Effector memory CD8-positive, alpha-beta T cell (primary cell): ENCODE measurements around the gene CWC22.
"Not testable (repeated sequence)": the region's sequence is repeated elsewhere in the genome, so short reads cannot be mapped to it uniquely, and the experiment has no call there.

Source experiments
- ATAC-seq: fragments of 150-1000 bp; cut with Tn5 transposase; replicated peaks from 2 replicates; pipeline ENCODE4 v1.10.0; 2021; ENCODE audit warnings: mild to moderate bottlenecking, moderate library complexity
- DNase-seq, 3 experiments: peaks; one replicate each; pipeline ENCODE4 v3.0.0; 2021
- H3K27ac Mint-ChIP-seq, 2 donors: one replicate each; pipeline ENCODE4 v1.8.0; 2022; ENCODE audit warnings: mild to moderate bottlenecking in 2 of 2, mixed read lengths in 2 of 2, moderate library complexity in 2 of 2
- H3K27me3 Mint-ChIP-seq, 2 donors: one replicate each; pipeline ENCODE4 v1.8.0; 2022; ENCODE audit warnings: mixed read lengths in 2 of 2
- H3K36me3 Mint-ChIP-seq: one replicate; pipeline ENCODE4 v1.8.0; 2022; ENCODE audit warnings: mild to moderate bottlenecking, moderate library complexity, mixed read lengths; ENCODE audit not compliant: insufficient read depth
- H3K4me1 Mint-ChIP-seq, 2 donors: one replicate each; pipeline ENCODE4 v1.8.0; 2022; ENCODE audit warnings: low read depth in 2 of 2, mixed read lengths in 2 of 2
- H3K4me3 Mint-ChIP-seq, 2 donors: one replicate each; pipeline ENCODE4 v1.8.0; 2022; ENCODE audit warnings: mild to moderate bottlenecking in 2 of 2, mixed read lengths in 2 of 2, moderate library complexity in 2 of 2
- H3K9me3 Mint-ChIP-seq, 2 donors: one replicate each; pipeline ENCODE4 v1.8.0; 2022; ENCODE audit warnings: mixed read lengths in 2 of 2

The CWC22 gene

DNA sequence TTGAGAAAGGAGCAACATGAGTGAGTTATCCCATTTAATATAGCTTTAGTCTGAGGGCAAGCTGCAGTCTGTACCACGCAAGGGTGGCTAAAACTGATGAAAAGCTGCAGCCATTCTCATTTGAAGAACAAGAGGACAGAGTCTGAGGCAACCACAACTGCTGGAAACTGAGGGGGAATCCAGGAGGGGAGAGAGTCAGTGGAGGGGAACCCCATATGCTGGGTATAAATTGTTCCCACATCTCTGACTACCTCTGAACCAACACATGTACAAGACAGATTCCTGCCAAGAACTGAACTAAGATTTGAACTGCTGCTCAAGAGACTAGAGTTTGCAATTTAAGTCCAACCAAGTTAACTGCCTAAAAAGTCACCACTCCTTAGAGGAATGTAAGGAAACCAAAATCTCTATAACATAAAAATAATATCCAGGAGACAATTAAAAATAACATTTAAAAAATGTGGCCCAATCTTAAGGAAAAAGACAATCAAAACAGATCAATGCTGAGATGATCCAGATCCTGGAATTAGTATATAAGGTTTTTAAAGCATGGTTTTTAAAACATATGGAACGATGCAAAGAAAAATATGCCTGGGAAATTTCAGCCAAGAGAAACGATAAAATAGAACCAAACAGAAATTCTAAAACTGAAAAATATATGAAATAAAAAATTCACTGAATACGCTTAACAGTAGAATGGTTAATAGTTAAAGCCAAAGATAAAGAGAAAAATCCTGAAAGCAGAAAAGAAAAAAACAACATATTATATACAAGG lies 11.2 kb downstream of the CWC22 start:
- no peak for ATAC-seq
- H3K4me1 Mint-ChIP-seq = peaks cover 19 to 57% of the 10 kb centered on the region in 2 donors
- H3K36me3 Mint-ChIP-seq = peaks cover 7% of the 10 kb centered on the region
- H3K27me3 Mint-ChIP-seq = no peaks in the 10 kb centered on the region
- no peaks in the 10 kb centered on the region for H3K9me3 Mint-ChIP-seq
- no peak overlapping the region for H3K27ac Mint-ChIP-seq
- no peak for DNase-seq
- no peak overlapping the region for H3K4me3 Mint-ChIP-seq

DNA sequence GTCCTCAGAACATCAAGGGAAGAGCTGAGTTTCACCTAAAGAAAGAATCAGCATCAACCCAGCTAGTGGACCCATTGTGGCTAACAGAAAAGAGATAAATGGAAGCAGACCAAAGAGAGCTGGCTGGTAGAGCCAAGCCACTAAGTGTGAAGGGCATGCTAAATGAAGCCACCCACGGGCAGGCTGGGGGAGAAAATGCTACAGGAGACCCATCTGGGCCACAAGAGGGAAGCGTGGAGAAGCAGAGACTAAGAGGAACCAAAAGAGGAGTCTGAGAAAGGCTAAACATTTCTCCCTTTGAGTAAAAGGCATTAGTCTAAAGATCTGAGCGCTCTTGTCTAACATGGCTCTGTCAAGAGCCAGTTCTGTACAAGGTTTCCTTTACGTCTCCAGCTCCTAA lies 15.8 kb downstream of the CWC22 start:
- Mint-ChIP-seq H3K9me3 (no peaks in the 10 kb centered on the region), H3K27me3 (no peaks in the 10 kb centered on the region), H3K27ac (peak overlapping the region in 1 of 2 donors; percentile 80), H3K36me3 (peaks cover 26% of the 10 kb centered on the region), H3K4me1 (peaks cover 18 to 56% of the 10 kb centered on the region in 2 donors), H3K4me3 (no peak overlapping the region)
- DNase-seq = no peak
- no peak for ATAC-seq

DNA sequence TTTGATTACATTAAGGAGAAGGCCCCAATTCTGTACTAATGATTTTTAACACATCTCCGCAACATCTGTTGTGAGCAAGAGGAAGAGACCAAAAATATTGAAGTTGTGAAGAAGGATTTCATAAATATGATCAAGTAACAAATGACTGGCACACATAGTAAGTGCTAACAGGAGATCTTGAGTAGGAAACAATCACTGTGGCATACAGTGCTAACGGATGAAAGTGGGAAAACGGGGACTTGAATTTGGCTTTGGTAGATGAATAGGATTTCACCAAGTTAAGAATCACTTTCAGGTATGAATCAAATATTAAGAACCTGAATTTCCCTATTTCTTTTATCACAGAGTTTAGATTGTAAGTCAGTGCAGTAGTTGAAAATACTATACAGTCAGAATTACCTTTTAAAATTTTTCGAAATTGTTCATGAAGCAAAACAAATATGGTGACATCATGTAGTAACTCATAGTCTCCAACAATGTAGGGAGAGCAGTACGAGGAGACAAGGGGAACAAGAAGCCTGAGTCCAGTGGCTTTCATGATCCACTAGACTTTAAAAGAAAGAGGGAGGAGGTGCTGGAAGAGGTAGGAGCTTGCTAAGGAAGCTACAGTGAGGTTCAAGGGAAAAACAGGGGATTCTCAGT lies 16.3 kb downstream of the CWC22 start:
- Mint-ChIP-seq H3K4me1 (peaks cover 19 to 56% of the 10 kb centered on the region in 2 donors), H3K27ac (peak overlapping the region; percentile 16 to 80), H3K4me3 (no peak overlapping the region), H3K27me3 (no peaks in the 10 kb centered on the region), H3K36me3 (peaks cover 26% of the 10 kb centered on the region), H3K9me3 (no peaks in the 10 kb centered on the region)
- no peak for ATAC-seq
- no peak for DNase-seq

DNA sequence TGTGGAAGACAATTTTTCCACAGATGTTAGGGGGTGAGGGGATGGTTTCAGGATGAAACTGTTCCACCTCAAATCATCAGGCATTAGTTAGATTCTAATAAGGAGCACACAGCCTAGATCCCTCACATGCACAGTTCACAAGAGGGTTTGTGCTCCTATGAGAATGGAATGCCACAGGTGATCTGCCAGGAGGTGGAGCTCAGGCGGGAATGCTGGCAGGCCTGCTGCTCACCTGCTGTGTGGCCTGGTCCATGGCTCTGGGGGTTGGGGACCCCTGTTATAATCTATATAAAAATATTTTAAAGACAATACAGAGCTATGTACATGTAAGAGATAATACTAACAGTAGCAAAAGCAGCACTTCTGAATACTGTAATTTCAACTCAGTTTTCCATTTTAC lies 19.2 kb downstream of the CWC22 start:
- no peaks in the 10 kb centered on the region for H3K27me3 Mint-ChIP-seq
- no peak overlapping the region for H3K4me3 Mint-ChIP-seq
- H3K9me3 Mint-ChIP-seq = no peaks in the 10 kb centered on the region
- H3K27ac Mint-ChIP-seq = no peak overlapping the region
- peaks cover 11 to 39% of the 10 kb centered on the region in 2 donors for H3K4me1 Mint-ChIP-seq
- H3K36me3 Mint-ChIP-seq = peaks cover 32% of the 10 kb centered on the region
- DNase-seq = no peak
- no peak for ATAC-seq

DNA sequence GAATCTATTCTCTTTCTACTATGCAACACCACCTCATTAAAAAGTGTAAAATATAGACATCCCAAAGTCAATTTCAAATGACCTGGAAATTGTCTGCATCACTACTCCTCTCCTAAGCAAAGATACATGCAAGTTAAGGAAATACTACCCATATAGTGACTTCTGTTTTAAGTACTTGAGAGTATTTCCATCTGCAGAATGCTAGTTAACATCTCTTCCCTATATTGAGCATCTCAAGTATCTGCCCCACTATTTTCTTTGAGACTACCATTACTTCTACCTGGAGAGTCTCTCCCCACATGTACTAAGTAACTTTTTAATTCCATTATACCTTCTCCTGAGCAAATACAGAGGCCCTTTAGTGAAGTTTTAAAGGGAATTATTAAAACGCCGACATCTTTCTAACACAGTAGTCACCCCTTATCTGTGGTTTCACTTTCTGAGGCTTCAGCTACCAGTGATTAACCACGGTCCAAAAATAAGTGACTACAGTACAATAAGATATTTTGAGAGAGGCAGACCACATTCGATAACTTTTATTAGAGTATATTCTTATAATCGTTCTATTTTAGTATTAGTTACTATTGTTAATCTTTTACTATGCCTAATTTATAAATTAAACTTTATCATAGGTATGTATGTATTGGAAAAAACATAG lies 21.8 kb downstream of the CWC22 start:
- H3K27me3 Mint-ChIP-seq = no peaks in the 10 kb centered on the region
- ATAC-seq (peak; percentile 41), DNase-seq (no peak)
- peaks cover 50% of the 10 kb centered on the region for H3K36me3 Mint-ChIP-seq
- H3K27ac Mint-ChIP-seq = peak overlapping the region; percentile 47 to 86
- peak overlapping the region; percentile 29 to 57 for H3K4me3 Mint-ChIP-seq
- H3K9me3 Mint-ChIP-seq = no peaks in the 10 kb centered on the region
- H3K4me1 Mint-ChIP-seq = peaks cover 2 to 18% of the 10 kb centered on the region in 2 donors

DNA sequence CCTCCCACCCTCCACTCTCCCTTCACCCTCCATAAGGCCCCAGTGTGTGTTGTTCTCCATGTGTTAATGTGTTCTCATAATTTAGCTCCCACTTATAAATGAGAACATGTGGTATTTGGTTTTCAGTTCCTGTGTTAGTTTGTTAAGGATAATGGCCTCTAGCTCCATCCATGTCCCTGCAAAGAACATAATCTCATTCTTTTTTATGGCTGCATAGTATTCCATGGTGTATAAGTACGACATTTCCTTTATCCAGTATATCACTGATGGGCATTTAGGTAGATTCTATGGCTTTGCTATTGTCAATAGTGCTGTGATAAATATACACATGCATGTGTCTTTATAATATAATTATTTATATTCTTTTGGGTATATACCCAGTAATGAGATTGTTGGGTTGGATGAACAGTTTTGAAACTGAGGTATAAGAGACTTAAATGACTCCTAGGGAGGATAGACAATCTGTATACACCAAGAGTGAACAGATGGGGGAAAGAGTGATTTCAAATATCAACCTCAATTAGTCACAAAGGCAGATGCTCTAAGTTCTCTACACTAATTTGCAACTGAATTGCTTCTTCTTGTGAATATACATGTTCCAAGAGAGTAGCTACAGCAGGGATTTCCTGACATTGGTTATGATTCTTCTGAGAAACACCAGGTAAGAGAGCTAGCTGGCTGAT lies 23.7 kb downstream of the CWC22 start:
- Mint-ChIP-seq H3K36me3 (peaks cover 60% of the 10 kb centered on the region), H3K4me3 (no peak overlapping the region), H3K9me3 (no peaks in the 10 kb centered on the region), H3K4me1 (peaks cover 2 to 9% of the 10 kb centered on the region in 2 donors), H3K27me3 (no peaks in the 10 kb centered on the region), H3K27ac (peak overlapping the region in 1 of 2 donors; percentile 86)
- no peak for ATAC-seq
- no peak for DNase-seq

DNA sequence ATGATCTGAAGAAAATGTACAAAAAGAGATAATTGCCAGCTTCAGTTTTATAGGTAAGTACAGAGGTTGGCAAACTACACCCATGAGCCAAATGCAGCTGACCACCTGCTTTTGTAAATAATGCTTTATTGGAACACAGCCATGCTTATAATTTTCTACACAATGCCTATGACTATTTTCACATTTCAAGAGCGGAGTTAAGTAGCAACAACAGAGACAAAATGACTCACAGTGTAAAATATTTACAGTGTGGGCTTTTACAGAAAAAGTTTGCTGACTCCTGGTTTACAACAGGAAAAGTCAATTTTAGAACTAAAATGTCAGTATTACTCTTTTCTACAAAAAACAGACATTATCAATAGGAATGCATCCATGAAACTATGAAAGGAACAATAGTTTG lies 26.0 kb downstream of the CWC22 start:
- Mint-ChIP-seq H3K36me3 (peaks cover 52% of the 10 kb centered on the region), H3K27me3 (no peaks in the 10 kb centered on the region), H3K9me3 (no peaks in the 10 kb centered on the region), H3K4me1 (peaks cover 2 to 6% of the 10 kb centered on the region in 2 donors), H3K4me3 (no peak overlapping the region), H3K27ac (no peak overlapping the region)
- no peak for ATAC-seq
- no peak for DNase-seq

DNA sequence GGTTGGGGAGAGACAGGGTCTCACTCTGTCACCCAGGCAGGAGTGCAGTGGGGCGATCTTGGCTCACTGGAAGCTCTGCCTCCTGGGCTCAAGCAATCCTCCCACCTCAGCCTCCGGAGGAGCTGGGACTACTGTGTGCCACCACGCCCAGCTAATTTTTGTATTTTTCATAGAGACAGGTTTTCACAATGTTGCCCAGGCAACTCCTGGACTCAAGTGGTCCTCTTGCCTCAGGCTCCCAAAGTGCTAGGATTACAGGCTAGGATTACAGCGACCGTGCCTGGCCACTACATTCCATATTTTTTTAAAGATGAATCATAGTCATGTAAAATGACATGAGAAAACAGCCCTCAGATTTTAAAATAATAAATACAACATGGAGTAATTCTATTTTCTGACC lies 32.3 kb downstream of the CWC22 start:
- H3K4me3 Mint-ChIP-seq = no peak overlapping the region
- H3K9me3 Mint-ChIP-seq = no peaks in the 10 kb centered on the region
- H3K4me1 Mint-ChIP-seq = peaks cover 2 to 5% of the 10 kb centered on the region in 2 donors
- ATAC-seq = no peak
- no peak overlapping the region for H3K27ac Mint-ChIP-seq
- no peak for DNase-seq
- no peaks in the 10 kb centered on the region for H3K27me3 Mint-ChIP-seq
- peaks cover 53% of the 10 kb centered on the region for H3K36me3 Mint-ChIP-seq

DNA sequence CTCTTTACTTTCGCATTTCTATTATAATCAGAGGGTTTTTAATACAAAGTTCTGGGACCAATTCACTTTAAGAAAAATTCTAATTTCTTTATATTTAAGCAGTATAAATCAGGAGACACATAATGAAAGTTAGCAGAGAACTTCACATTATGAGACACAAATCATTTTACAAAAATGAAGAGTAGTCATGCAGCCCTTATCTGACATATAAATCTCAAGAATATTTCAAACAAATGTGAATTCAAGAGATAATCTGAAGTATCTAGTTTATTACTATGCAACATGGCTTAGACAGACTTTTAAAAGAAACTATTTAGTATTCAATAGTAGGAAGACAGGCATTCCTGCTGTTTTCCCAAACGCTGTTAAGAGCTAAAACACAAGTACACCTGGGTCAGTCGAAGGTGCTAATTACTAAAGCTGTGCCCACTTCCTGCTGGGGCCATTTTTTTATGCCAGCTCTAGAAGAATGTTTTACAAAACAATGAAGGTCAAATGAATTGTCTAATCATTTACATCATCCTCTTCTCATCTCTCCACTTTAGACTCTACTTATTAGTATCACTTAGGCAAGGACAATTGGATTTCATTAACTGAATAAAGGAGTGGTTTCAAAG lies 40.2 kb downstream of the CWC22 start:
- Mint-ChIP-seq H3K36me3 (peaks cover 64% of the 10 kb centered on the region), H3K9me3 (no peaks in the 10 kb centered on the region), H3K27ac (peak overlapping the region in 1 of 2 donors; percentile 0), H3K4me1 (peaks cover 0 to 10% of the 10 kb centered on the region in 2 donors), H3K27me3 (no peaks in the 10 kb centered on the region), H3K4me3 (no peak overlapping the region)
- ATAC-seq (no peak), DNase-seq (no peak)

DNA sequence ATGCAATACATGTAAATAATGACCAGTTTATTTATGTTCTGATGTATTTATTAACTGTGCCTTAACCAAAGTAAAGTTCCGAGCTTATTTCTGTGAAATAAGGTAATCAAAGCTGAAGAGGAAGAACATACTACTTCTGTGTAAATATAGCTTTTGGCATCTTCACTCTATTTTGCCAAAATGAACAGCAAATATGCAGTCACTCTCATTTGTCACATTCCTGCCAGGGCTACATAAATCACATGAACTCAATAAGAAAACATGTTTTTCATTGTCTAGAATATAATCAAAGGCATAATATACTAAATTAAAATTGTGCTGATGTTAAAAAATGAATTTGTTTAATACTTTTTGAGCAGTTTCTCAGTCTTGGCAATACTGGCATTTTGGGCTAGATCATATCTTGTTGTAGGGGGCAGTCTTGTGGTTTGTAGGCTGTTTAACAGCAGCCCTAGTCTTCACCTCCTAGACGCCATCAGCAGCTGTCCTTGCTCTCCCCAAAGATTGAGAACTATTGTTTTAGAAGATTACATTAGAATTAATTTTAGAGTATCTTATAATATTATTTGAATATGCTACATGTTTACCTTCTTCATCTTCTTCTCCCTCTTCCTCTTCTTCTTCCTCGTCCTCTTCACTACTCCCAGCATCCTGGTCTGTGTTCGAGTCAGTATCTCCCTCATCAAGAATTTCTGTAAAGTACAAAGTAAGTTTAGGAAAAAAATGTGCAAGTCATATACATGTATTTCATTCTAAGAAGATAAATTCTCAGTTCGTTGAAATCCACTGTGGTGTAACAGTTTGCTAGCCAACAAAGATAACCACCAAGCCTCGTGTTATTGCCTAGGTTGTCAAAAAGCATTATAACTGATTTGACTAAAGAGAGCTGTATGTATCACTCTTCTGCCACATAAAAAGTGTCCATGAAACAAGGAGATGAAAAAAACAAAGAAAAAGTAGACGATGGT lies 41.5 kb downstream of the CWC22 start:
- H3K36me3 Mint-ChIP-seq = peaks cover 62% of the 10 kb centered on the region
- ATAC-seq (no peak), DNase-seq (no peak)
- H3K27ac Mint-ChIP-seq = peak overlapping the region in 1 of 2 donors; percentile 6
- no peak overlapping the region for H3K4me3 Mint-ChIP-seq
- H3K27me3 Mint-ChIP-seq = no peaks in the 10 kb centered on the region
- H3K4me1 Mint-ChIP-seq = peaks cover 0 to 10% of the 10 kb centered on the region in 2 donors
- no peaks in the 10 kb centered on the region for H3K9me3 Mint-ChIP-seq

DNA sequence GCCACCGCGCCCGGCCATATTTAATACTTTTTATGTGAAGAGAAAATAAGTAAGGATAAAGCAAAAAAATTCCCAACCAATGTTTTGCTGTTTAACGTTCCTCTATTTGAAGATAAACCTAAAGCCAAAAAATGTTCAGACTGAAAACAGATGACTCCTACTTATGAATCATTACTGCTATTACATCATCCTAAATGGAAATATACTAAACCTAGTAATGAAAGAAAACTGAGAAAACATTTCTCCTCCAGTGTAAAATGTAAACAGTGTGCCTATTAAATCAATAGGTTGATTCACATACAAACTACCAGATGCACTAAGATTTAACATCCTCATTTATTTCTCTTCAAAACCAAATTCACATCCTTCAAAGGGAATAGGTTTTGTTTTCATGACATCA lies 43.5 kb downstream of the CWC22 start:
- Mint-ChIP-seq H3K4me1 (peaks cover 0 to 10% of the 10 kb centered on the region in 2 donors), H3K36me3 (peaks cover 45% of the 10 kb centered on the region), H3K27ac (no peak overlapping the region), H3K9me3 (no peaks in the 10 kb centered on the region), H3K27me3 (no peaks in the 10 kb centered on the region), H3K4me3 (no peak overlapping the region)
- no peak for DNase-seq
- no peak for ATAC-seq

DNA sequence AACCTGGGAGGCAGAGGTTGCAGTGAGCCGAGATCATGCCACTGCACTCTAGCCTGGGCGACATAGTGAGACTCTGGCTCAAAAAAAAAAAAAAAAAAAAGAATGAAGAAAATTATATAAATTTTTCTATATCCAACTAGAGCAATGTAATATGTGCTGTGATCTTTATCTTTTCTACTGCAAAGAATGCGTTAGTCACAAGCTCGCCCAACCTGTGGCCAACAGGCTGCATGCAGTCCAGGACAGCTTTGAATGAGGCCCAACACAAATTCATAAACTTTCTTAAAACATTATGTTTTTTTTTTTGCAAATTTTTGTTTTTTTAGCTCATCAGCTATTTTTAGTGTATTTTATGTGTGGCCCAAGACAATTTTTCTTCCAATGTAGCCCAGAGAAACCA lies 48.8 kb downstream of the CWC22 start:
- not testable (repeated sequence) for H3K27ac Mint-ChIP-seq, DNase-seq, H3K27me3 Mint-ChIP-seq, ATAC-seq, H3K9me3 Mint-ChIP-seq, H3K4me1 Mint-ChIP-seq, H3K4me3 Mint-ChIP-seq
- peaks cover 33% of the 10 kb centered on the region for H3K36me3 Mint-ChIP-seq
